Measurements from ENCODE around the gene TMEM39B. TPM values are rescaled to one million over a fixed set of nuclear protein-coding genes. Genes with fewer than 3 reads are reported as not detected.

TMEM39B gene
- total RNA-seq, 1 donor from 2014 or later = 2.9 TPM

DNA sequence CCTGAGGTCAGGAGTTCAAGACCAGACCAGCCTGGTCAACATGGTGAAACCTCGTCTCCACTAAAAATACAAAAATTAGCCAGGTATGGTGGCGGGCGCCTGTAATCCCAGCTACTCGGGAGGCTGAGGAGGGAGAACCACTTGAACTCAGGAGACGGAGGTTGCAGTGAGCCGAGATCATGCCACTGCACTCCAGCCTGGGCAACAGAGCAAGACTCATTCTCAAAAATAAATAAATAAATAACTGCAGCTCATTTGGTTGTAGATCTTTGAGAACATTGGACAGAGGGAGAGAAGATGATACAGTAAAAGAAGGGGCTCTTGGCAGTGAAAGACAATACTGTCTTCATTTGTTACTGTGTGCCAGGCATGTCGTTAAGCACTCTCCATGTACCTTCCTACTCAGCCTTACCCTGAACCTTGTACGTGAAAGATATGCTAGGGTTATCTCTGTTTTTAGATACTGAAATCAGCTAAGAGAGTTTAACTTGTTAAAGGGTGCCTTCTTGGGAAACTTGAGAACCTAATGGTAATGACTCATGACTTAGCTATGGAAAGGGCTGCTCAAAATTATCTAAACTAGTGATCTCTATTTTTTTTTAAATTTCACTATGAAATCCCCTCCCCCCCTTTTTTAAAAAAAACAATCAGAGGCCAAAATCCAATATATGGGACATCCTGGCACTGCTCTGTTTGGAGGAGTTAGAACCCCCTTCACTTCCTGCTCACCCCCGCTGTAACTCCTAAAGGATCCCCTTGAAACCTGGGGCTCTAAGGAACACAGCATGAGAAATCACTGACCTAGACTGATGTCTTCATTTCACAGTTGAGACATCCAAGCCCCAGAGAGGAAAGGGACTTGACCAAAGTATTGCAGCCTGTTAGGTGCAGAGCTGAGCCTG is 28.3 kb downstream of the TMEM39B start:
- no peak for FAIRE-seq
- no peak overlapping the region for H3K4me3 ChIP-seq (ENCODE audit: low read depth, low read length)
- peaks cover 7% of the 10 kb centered on the region for H3K36me3 ChIP-seq (ENCODE audit: control insufficient read depth, insufficient read depth, low read length)
- no peaks in the 10 kb centered on the region for H3K27me3 ChIP-seq (ENCODE audit: control insufficient read depth, insufficient read depth, low read length)
- peak; percentile 38 for DNase-seq (ENCODE audit: low read depth)
- TF ChIP-seq, protein P1, sequence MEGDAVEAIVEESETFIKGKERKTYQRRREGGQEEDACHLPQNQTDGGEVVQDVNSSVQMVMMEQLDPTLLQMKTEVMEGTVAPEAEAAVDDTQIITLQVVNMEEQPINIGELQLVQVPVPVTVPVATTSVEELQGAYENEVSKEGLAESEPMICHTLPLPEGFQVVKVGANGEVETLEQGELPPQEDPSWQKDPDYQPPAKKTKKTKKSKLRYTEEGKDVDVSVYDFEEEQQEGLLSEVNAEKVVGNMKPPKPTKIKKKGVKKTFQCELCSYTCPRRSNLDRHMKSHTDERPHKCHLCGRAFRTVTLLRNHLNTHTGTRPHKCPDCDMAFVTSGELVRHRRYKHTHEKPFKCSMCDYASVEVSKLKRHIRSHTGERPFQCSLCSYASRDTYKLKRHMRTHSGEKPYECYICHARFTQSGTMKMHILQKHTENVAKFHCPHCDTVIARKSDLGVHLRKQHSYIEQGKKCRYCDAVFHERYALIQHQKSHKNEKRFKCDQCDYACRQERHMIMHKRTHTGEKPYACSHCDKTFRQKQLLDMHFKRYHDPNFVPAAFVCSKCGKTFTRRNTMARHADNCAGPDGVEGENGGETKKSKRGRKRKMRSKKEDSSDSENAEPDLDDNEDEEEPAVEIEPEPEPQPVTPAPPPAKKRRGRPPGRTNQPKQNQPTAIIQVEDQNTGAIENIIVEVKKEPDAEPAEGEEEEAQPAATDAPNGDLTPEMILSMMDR (IDR thresholded peaks at IDR 0.05; ENCODE audit: insufficient read depth, low read length, severe bottlenecking) = no peak

DNA sequence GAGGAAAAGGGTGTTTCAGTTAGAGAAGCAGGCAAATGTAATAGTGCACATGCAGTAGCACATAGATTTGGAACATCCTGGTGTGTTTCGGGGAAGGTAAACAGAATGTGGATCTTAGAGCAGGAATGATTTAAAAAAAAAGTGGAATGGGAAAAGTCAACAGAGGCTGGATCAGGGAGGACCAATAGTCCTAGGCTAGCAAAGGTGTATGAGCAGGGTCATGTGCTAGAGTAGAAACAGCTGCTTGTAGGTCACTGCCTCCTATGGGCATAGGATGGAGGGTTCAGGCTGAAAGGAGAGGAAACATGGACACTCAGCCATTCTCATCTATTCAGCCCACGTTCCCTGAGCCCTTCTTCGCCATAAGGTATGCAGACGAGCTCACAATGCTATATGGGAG is 31.4 kb downstream of the TMEM39B start:
- FAIRE-seq (no peak), DNase-seq (ENCODE audit: low read depth) (no peak)
- Histone ChIP-seq H3K27me3 (ENCODE audit: control insufficient read depth, insufficient read depth, low read length) (no peaks in the 10 kb centered on the region), H3K36me3 (ENCODE audit: control insufficient read depth, insufficient read depth, low read length) (peaks cover 4% of the 10 kb centered on the region), H3K4me3 (ENCODE audit: low read depth, low read length) (no peak overlapping the region)
- TF ChIP-seq, protein P1 (IDR thresholded peaks at IDR 0.05; ENCODE audit: insufficient read depth, low read length, severe bottlenecking) = no peak

DNA sequence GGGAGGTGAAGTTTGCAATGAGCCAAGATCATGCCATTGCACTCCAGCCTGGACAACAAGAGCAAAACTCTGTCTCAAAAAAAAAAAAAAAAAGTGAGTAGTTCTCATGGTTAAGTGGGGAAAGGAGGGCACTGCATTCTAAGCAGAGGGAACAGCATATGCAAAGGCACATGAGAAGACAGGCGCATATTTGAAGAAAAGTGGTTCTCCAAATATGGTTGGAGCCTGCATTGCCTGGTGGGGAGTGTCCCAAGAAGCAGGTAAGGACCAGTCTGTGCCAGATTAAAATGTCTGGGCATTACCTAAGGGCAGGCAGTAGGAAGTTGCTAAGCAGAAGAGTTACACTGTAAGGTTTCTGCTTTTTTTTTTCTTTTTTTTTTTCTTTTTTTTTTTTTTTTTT is 32.6 kb downstream of the TMEM39B start:
- DNase-seq (ENCODE audit: low read depth) = no peak
- no peaks in the 10 kb centered on the region for H3K27me3 ChIP-seq (ENCODE audit: control insufficient read depth, insufficient read depth, low read length)
- no peak overlapping the region for H3K4me3 ChIP-seq (ENCODE audit: low read depth, low read length)
- FAIRE-seq = no peak
- peaks cover 3% of the 10 kb centered on the region for H3K36me3 ChIP-seq (ENCODE audit: control insufficient read depth, insufficient read depth, low read length)
- TF ChIP-seq, protein P1 (IDR thresholded peaks at IDR 0.05; ENCODE audit: insufficient read depth, low read length, severe bottlenecking) = no peak

DNA sequence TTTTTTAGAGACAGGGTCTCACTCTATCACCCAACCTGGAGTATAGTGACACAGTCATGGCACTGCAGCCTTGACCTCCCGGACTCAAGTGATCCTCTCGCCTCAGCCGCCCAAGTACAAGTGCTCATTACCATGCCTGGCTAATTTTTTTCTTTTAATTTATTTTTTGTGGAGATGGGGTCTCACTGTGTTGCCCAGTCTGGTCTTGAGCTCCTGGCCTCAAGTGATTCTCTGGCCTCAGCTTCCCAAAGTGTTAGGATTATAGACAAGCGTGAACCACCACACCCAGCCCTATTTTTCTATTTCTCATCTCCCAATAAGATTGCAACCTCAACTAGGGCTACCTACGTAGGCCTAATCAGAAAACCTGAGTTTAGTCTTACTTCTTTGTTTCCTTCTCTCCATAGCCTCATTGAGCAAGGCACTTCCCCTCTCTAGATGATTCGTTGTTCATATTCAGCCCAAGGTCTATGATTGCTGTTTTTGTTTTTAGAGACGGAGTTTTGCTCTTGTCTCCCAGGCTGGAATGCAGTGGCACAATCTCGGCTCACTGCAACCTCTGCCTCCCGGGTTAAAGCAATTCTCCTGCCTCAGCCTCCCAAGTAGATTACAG is 34.0 kb downstream of the TMEM39B start:
- no peak overlapping the region for H3K4me3 ChIP-seq (ENCODE audit: low read depth, low read length)
- DNase-seq (ENCODE audit: low read depth) (peak; percentile 14), FAIRE-seq (no peak)
- H3K36me3 ChIP-seq (ENCODE audit: control insufficient read depth, insufficient read depth, low read length) = peaks cover 3% of the 10 kb centered on the region
- H3K27me3 ChIP-seq (ENCODE audit: control insufficient read depth, insufficient read depth, low read length) = no peaks in the 10 kb centered on the region
- TF ChIP-seq, protein P1 (IDR thresholded peaks at IDR 0.05; ENCODE audit: insufficient read depth, low read length, severe bottlenecking) = no peak

DNA sequence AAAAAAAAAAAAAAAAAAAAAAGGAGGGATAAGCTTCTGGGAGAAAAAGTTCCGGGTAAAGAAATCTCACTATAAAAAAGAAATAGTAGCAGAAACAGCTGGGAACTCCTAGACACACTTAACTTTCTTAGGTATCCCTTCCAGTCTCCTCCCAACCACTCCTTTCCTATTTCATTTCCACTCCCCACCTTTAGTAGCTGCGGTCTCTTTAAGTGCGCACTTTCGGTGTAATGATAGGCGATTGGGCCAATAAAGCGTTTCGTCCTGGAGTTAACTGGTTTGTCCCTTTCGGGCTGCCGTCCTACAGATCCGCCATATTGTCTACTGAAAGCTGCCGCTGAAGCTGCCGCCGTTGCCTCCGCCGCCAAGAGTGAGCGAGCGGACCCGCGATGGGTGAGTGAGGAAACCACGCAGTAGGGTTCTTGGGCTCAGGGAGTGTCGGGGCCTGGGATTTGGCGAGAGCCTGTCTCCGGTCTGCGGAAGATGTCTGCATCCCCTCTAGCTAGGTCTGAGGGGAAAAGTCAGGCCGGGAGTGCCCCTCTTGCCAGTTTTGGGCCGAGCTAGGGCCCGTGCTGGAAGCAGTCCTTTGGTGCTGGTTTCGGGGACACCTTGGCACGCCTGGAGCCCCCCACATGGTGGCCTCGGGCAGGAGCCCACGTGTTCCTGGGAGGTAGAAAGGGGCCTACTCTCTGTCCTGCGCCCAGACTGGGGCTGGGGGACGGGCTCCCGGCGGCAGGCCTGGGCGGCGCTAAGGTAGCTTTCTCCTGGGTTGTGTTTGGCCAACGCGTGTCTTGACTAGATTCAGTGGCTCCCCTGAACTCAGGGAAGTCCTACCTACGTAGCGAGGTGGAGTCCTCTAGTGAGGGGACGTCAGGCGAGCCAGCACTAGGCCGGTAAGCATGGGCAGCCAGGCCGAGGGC is 35.3 kb downstream of the TMEM39B start, which contains the start of gene KPNA6:
Gene KPNA6 (plus strand): TSS at position 315 of the 920 bp plus-strand sequence. CDS start 75 bp downstream, at position 390.
- TF ChIP-seq, protein P1 (IDR thresholded peaks at IDR 0.05; ENCODE audit: insufficient read depth, low read length, severe bottlenecking) = peak; percentile 5
- Histone ChIP-seq H3K27me3 (ENCODE audit: control insufficient read depth, insufficient read depth, low read length) (no peaks in the 10 kb centered on the region), H3K36me3 (ENCODE audit: control insufficient read depth, insufficient read depth, low read length) (no peaks in the 10 kb centered on the region), H3K4me3 (ENCODE audit: low read depth, low read length) (peak within 1 kb of the TSS; percentile 77)
- FAIRE-seq (no peak), DNase-seq (ENCODE audit: low read depth) (peak; percentile 94)
